ENCODE data around the gene PPM1L.

DNA sequence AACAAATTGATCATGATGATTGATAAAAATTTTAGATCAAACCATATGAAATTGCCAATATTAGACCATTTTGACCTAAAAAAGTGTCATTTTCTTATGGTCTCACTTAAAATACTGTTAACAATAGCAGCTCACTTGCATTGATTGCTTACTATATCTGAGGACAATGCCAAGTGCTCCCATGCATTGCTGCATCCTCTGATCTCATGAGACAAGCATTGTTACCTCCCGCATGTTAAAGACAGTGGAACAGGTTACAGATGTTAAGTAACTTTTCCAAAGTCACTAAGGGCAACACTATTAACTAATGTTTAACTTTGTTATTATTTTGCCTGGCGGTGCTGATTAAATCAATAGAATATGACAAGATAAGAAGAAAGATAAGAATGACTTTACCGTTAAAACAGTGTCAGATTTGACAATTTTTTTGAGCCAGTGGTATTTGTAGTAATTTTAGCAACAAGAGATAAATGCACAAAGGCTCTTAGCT, 69.3 kb downstream of the PPM1L start:
- TF ChIP-seq CTCF (IDR thresholded peaks at IDR 0.05), result no peak
- TF ChIP-seq EP300 (IDR thresholded peaks at IDR 0.05), result no peak
- no peak for TF ChIP-seq POLR2AphosphoS5 (IDR thresholded peaks at IDR 0.05)
- TF ChIP-seq POLR2A (IDR thresholded peaks at IDR 0.05; ENCODE audit: low read depth), result no peak
